Tibial nerve (tissue), 4 donors: ENCODE measurements around the gene TANK. TPM values are rescaled to one million over a fixed set of nuclear protein-coding genes. Genes with fewer than 3 reads are reported as not detected.

Experiments
- DNase-seq, 2 donors: peaks; one replicate each; pipeline ENCODE4 v3.0.0-alpha.2; 2019; ENCODE audit warnings: low spot score in 2 of 2
- H3K27ac ChIP-seq, 4 donors: fragments of 200-600 bp; sonication (generic) in 3 of 4; one replicate each; pipeline ENCODE4 v1.5.1; 2017 to 2019; ENCODE audit warnings: mild to moderate bottlenecking in 1 of 4
- H3K27me3 ChIP-seq, 2 donors: fragments of 200-600 bp; sonication (generic) in 1 of 2; one replicate each; pipeline versions ENCODE4 v1.5.1 to v1.6.0; 2017 to 2019
- H3K36me3 ChIP-seq, 3 donors: fragments of 200-600 bp; sonication (generic); one replicate each; pipeline ENCODE4 v1.5.1; 2018 to 2019
- H3K4me1 ChIP-seq, 4 donors: fragments of 200-600 bp; sonication (generic) in 3 of 4; one replicate each; pipeline ENCODE4 v1.5.1; 2017 to 2019
- H3K4me3 ChIP-seq, 4 donors: fragments of 200-600 bp; sonication (generic) in 3 of 4; one replicate each; pipeline ENCODE4 v1.5.1; 2017 to 2019; ENCODE audit warnings: mild to moderate bottlenecking in 1 of 4, moderate library complexity in 1 of 4
- H3K9me3 ChIP-seq, 4 donors: fragments of 200-600 bp; sonication (generic) in 3 of 4; one replicate each; pipeline ENCODE4 v1.5.1; 2017 to 2019
- CTCF ChIP-seq, 5 experiments: fragments of 200-600 bp in 3 of 5; fragments of 450-650 bp in 2 of 5; sonication (generic) in 3 of 5; IDR thresholded peaks; one replicate each; pipeline ENCODE4 v1.5.1; 2016 to 2019; ENCODE audit warnings: antibody characterized with exemption in 5 of 5, mild to moderate bottlenecking in 3 of 5, moderate library complexity in 2 of 5
- EP300 ChIP-seq, 2 donors: sonication (generic); formaldehyde crosslinking; IDR thresholded peaks; one replicate each; pipeline ENCODE4 v1.6.1; 2017; ENCODE audit warnings: antibody characterized with exemption in 2 of 2, mild to moderate bottlenecking in 1 of 2
- POLR2A ChIP-seq, 2 donors: fragments of 450-650 bp; IDR thresholded peaks; one replicate each; pipeline ENCODE4 v1.6.1; 2017; ENCODE audit warnings: antibody characterized with exemption in 2 of 2, mild to moderate bottlenecking in 2 of 2, moderate library complexity in 2 of 2
- WGBS, 2 donors: methylation state at CpG; one replicate each; pipeline ENCODE4 v1.1.5; 2018; 5-methylcytosine and 5-hydroxymethylcytosine counted together
- total RNA-seq, 4 donors: library from RNA; depleted of rRNA; stranded (reverse); fragments of >200 nt; gene quantifications; one replicate each; pipeline ENCODE4 v1.1.0, GENCODE V29; 2016

Gene TANK
- total RNA-seq, 4 donors from 2014 or later, result 54.4 to 83.5 (median 75.1) TPM

GRCh38 chr2:161147856-161148255 is 12.4 kb upstream of the TANK start:
- peaks cover 0 to 36% (median 18%) of the 10 kb centered on the region in 4 donors for H3K9me3 ChIP-seq
- H3K4me1 ChIP-seq, result no peaks in the 10 kb centered on the region
- no peak for TF ChIP-seq EP300 (IDR thresholded peaks at IDR 0.05)
- 91 to 95% methylated on average over 1 of the region's 1 CpG for WGBS, 2 donors
- no peak overlapping the region for H3K27ac ChIP-seq
- DNase-seq, result no peak
- no peaks in the 10 kb centered on the region for H3K27me3 ChIP-seq
- peaks cover 0 to 7% (median 0%) of the 10 kb centered on the region in 3 donors for H3K36me3 ChIP-seq
- H3K4me3 ChIP-seq, result no peak overlapping the region

- H3K4me1 ChIP-seq, result no peaks in the 10 kb centered on the region
- H3K27me3 ChIP-seq, result no peaks in the 10 kb centered on the region
- H3K9me3 ChIP-seq, result peaks cover 0 to 36% (median 18%) of the 10 kb centered on the region in 4 donors
- no peak for DNase-seq
- no peak overlapping the region for H3K27ac ChIP-seq
- TF ChIP-seq EP300 (IDR thresholded peaks at IDR 0.05), result no peak
- TF ChIP-seq CTCF (IDR thresholded peaks at IDR 0.05), result no peak
- TF ChIP-seq POLR2A (IDR thresholded peaks at IDR 0.05), result no peak
- no peak overlapping the region for H3K4me3 ChIP-seq
- WGBS, 2 donors, result 90 to 98% methylated on average over 4 of the region's 4 CpGs
- H3K36me3 ChIP-seq, result peaks cover 0 to 7% (median 0%) of the 10 kb centered on the region in 3 donors
Observed at GRCh38 chr2:161150704-161151103, 9.5 kb upstream of the TANK start.

GRCh38 chr2:161152302-161152701 is 7.9 kb upstream of the TANK start:
- Histone ChIP-seq H3K27ac (no peak overlapping the region), H3K36me3 (peaks cover 0 to 4% (median 0%) of the 10 kb centered on the region in 3 donors), H3K4me3 (no peak overlapping the region), H3K27me3 (no peaks in the 10 kb centered on the region), H3K4me1 (no peaks in the 10 kb centered on the region), H3K9me3 (peaks cover 0 to 36% (median 18%) of the 10 kb centered on the region in 4 donors)
- TF ChIP-seq POLR2A (IDR thresholded peaks at IDR 0.05) (no peak), EP300 (IDR thresholded peaks at IDR 0.05) (no peak), CTCF (IDR thresholded peaks at IDR 0.05) (no peak)
- DNase-seq, result no peak

GRCh38 chr2:161158882-161159281 is 1.3 kb upstream of the TANK start:
- Histone ChIP-seq H3K27ac (no peak overlapping the region), H3K4me3 (no peak overlapping the region), H3K4me1 (peaks cover 0 to 34% (median 17%) of the 10 kb centered on the region in 4 donors), H3K9me3 (no peaks in the 10 kb centered on the region), H3K36me3 (peaks cover 0 to 7% (median 0%) of the 10 kb centered on the region in 3 donors), H3K27me3 (no peaks in the 10 kb centered on the region)
- WGBS, 2 donors, result 84 to 95% methylated on average over 2 of the region's 2 CpGs
- DNase-seq, result no peak
- no peak for TF ChIP-seq EP300 (IDR thresholded peaks at IDR 0.05)
- TF ChIP-seq POLR2A (IDR thresholded peaks at IDR 0.05), result no peak

- DNase-seq, result no peak
- H3K27me3 ChIP-seq, result no peaks in the 10 kb centered on the region
- peak overlapping the region; percentile 89 to 97 (median 94) for H3K27ac ChIP-seq
- 15 to 23% methylated on average over 9 of the region's 9 CpGs for WGBS, 2 donors
- TF ChIP-seq CTCF (IDR thresholded peaks at IDR 0.05), result no peak
- TF ChIP-seq EP300 (IDR thresholded peaks at IDR 0.05), result no peak
- TF ChIP-seq POLR2A (IDR thresholded peaks at IDR 0.05), result no peak
- peak overlapping the region; percentile 61 to 90 (median 72) for H3K4me3 ChIP-seq
- peaks cover 0 to 13% (median 0%) of the 10 kb centered on the region in 3 donors for H3K36me3 ChIP-seq
- no peaks in the 10 kb centered on the region for H3K9me3 ChIP-seq
- H3K4me1 ChIP-seq, result peaks cover 0 to 41% (median 24%) of the 10 kb centered on the region in 4 donors
Observed at GRCh38 chr2:161159456-161160225, 587 bp upstream of the TANK start.

GRCh38 chr2:161161074-161161706 is 962 bp downstream of the TANK start:
- peaks cover 0 to 13% (median 0%) of the 10 kb centered on the region in 3 donors for H3K36me3 ChIP-seq
- H3K27me3 ChIP-seq, result no peaks in the 10 kb centered on the region
- TF ChIP-seq EP300 (IDR thresholded peaks at IDR 0.05) (no peak), CTCF (IDR thresholded peaks at IDR 0.05) (no peak), POLR2A (IDR thresholded peaks at IDR 0.05) (no peak)
- H3K27ac ChIP-seq, result peak overlapping the region; percentile 89 to 97 (median 94)
- DNase-seq, result no peak
- H3K4me3 ChIP-seq, result peak overlapping the region; percentile 61 to 90 (median 72)
- H3K4me1 ChIP-seq, result peaks cover 0 to 57% (median 35%) of the 10 kb centered on the region in 4 donors
- no peaks in the 10 kb centered on the region for H3K9me3 ChIP-seq
- 11% methylated on average over 13 of the region's 13 CpGs for WGBS, 2 donors
